ENCODE data around the gene EFNB2.

The EFNB2 gene

GRCh38 chr13:106530980-106531481 is 4.4 kb downstream of the EFNB2 start:
- TF ChIP-seq CTCF (IDR thresholded peaks at IDR 0.05; ENCODE audit: extremely low read depth, insufficient read depth, missing control alignments), result no peak
- in situ Hi-C loops (cut with MboI; ENCODE audit: low pct_unique_long_range_greater_than_20kb, low sequenced_read_pairs, unreplicated experiment), result no loop called here
- no peak for DNase-seq (ENCODE audit: low spot score)

- in situ Hi-C loops (cut with MboI; ENCODE audit: low pct_unique_long_range_greater_than_20kb, low sequenced_read_pairs, unreplicated experiment), result no loop called here
- no peak for DNase-seq (ENCODE audit: low spot score)
- TF ChIP-seq CTCF (IDR thresholded peaks at IDR 0.05; ENCODE audit: extremely low read depth, insufficient read depth, missing control alignments), result no peak
Observed at GRCh38 chr13:106530171-106530851, 5.2 kb downstream of the EFNB2 start.

- in situ Hi-C loops (cut with MboI; ENCODE audit: low pct_unique_long_range_greater_than_20kb, low sequenced_read_pairs, unreplicated experiment), result no loop called here
- no peak for TF ChIP-seq CTCF (IDR thresholded peaks at IDR 0.05; ENCODE audit: extremely low read depth, insufficient read depth, missing control alignments)
Observed at GRCh38 chr13:106529415-106530170, 5.9 kb downstream of the EFNB2 start.

GRCh38 chr13:106528718-106529414 is 6.6 kb downstream of the EFNB2 start:
- TF ChIP-seq CTCF (IDR thresholded peaks at IDR 0.05; ENCODE audit: extremely low read depth, insufficient read depth, missing control alignments), result no peak
- no peak for DNase-seq (ENCODE audit: low spot score)
- in situ Hi-C loops (cut with MboI; ENCODE audit: low pct_unique_long_range_greater_than_20kb, low sequenced_read_pairs, unreplicated experiment), result no loop called here

More at GRCh38 chr13:106529415-106530170, 5.9 kb downstream of the EFNB2 start:
- DNase-seq (ENCODE audit: low spot score), result no peak

- DNase-seq (ENCODE audit: low spot score), result no peak
- no peak for TF ChIP-seq CTCF (IDR thresholded peaks at IDR 0.05; ENCODE audit: extremely low read depth, insufficient read depth, missing control alignments)
- in situ Hi-C loops (cut with MboI; ENCODE audit: low pct_unique_long_range_greater_than_20kb, low sequenced_read_pairs, unreplicated experiment), result no loop called here
Observed at GRCh38 chr13:106527826-106528225, 7.6 kb downstream of the EFNB2 start.

- DNase-seq (ENCODE audit: low spot score), result no peak
- no peak for TF ChIP-seq CTCF (IDR thresholded peaks at IDR 0.05; ENCODE audit: extremely low read depth, insufficient read depth, missing control alignments)
- in situ Hi-C loops (cut with MboI; ENCODE audit: low pct_unique_long_range_greater_than_20kb, low sequenced_read_pairs, unreplicated experiment), result no loop called here
Observed at GRCh38 chr13:106527445-106527801, 8.0 kb downstream of the EFNB2 start.

All from GM13977 (cell line).